Urothelium cell line (cell line): ENCODE data around the gene ABCD2.
A peak's percentile ranks its signal among the peaks of the same experiment; 100 is the strongest.
"Not testable (repeated sequence)": the region's sequence is repeated elsewhere in the genome, so short reads cannot be mapped to it uniquely, and the experiment has no call there.

Source experiments
- DNase-seq: peaks from one replicate; pipeline ENCODE4 v3.0.0; 2011; ENCODE audit warnings: low spot score, mixed read lengths
- FAIRE-seq: peaks from 2 replicates; lab custom pipeline; 2011; peaks lifted over from hg19 to GRCh38; lab: Jason Lieb, UNC

ABCD2 gene

GRCh38 chr12:39544211-39544610 is 75.4 kb downstream of the ABCD2 start:
- DNase-seq, FAIRE-seq: not testable (repeated sequence)

DNA sequence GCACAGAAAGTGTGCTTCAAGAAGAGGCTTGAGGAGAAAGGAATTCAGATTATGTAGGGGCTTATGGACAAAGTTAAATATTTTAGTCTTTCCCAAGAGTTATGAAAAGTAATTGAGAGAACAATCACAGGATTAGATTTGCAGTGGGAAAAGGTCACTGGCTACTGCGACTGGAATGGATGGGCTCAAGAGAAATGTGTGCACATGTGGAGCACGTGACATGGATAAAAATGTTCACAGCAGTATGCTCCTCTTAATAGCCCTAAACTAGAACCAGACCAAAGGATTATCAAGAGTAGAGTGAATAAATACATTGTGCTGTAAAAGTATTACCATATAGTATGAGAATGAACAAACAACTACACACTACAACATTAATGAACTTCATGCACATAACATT is 78.1 kb downstream of the ABCD2 start:
- FAIRE-seq (no peak), DNase-seq (no peak)

DNA sequence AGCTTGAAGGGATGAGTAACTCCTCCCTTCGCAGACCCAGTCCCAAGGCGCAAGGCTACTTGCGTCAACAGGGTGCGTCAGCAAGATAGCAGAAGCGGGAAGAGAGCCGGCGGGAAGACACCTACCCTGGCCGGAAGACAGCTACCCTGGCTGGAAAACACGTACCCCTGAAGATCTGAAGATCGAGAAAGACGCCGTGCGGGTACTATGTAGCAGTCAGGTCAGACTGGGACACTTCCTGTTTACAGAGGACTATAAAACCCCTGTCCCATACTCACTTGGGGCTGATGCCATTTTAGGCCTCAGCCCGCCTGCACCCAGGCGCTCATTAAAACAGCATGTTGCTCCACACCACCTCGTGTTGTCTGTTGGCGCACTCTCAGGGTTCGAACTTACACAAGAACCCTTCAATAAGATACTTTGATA is 80.9 kb downstream of the ABCD2 start:
- FAIRE-seq, result no peak
- no peak for DNase-seq

DNA sequence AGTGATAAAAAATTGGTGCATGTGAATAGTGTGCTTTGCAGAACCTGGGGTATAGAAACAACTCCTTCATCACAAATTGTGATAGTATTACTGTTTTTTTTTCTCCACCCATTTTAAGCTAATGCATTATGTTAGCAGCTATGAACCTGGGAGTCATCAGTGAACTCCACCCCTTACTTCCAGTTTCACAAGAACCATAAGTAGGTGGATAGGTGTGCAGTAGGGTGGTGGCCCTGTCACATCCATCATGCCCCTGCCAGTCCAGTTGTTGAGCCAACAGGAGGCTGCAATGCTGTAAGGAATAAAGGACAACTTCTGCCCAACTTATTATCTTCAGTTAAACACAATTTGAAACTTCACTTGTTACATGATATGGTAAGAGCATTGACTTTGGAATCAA is 85.7 kb downstream of the ABCD2 start:
- DNase-seq (no peak), FAIRE-seq (no peak)

GRCh38 chr12:39532448-39532847 is 87.2 kb downstream of the ABCD2 start:
- no peak for FAIRE-seq
- no peak for DNase-seq

- DNase-seq (no peak), FAIRE-seq (no peak)
Observed at GRCh38 chr12:39526974-39527373, 92.6 kb downstream of the ABCD2 start.

DNA sequence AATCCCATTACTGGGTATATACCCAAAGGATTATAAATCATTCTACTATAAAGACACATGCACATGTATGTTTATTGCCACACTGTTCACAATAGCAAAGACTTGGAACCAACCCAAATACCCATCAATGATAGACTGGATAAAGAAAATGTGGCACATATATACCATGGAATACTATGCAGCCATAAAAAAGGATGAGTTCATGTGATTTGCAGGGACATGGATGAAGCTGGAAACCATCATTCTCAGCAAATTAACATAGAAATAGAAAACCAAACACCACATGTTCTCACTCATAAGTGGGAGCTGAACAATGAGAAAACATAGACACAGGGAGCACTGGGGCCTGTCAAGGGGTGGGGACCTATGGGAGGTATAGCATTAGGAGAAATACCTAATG is 97.4 kb downstream of the ABCD2 start:
- not testable (repeated sequence) for FAIRE-seq, DNase-seq

DNA sequence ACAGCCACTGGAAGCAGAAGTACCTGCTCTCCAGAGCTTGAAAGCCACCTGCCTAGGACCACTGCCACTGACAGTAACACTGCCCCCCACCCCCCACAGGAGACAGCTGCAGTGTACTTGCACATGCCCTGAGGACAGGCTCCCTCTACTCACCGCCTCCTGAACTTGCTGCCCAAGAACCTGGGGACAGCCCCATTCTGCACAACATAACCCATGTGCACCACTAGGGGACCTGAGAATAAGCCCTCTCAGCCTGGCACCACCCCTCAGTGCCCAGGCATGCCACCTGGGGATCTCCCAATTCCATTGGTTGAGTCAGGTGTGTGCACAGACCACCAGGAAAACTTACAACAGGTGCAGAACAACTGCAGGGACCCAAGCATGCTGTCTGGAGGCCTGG is 109.6 kb downstream of the ABCD2 start:
- DNase-seq (no peak), FAIRE-seq (no peak)

DNA sequence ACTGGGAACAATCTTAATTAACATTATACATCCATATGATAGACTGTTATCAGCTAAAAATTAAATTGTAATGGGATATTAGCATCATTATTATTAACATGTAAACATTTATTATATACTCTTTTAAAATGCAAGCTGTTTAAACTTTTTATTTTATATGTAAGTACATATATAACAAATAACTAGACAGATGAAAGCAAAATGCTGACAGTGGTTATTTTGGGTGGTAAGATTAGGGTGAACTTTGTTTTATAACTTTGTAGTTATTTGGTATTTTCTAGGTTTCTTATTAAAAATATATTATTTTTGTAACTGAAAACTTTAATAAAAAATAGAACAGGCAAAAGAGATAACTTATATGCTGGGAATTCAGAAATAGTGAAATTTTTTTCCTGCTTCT is 114.0 kb downstream of the ABCD2 start:
- FAIRE-seq (no peak), DNase-seq (no peak)

GRCh38 chr12:39505023-39505422 is 114.6 kb downstream of the ABCD2 start:
- DNase-seq (peak; percentile 23), FAIRE-seq (no peak)

GRCh38 chr12:39503439-39503838 is 116.2 kb downstream of the ABCD2 start:
- DNase-seq (peak; percentile 50), FAIRE-seq (peak; percentile 32)

GRCh38 chr12:39502726-39503125 is 116.9 kb downstream of the ABCD2 start:
- FAIRE-seq, result no peak

More at GRCh38 chr12:39502726-39503125, 116.9 kb downstream of the ABCD2 start:
- no peak for DNase-seq
